Ovary (tissue), 9 donors: Measurements from ENCODE around the gene P2RY4. TPM values are rescaled to one million over a fixed set of nuclear protein-coding genes. Genes with fewer than 3 reads are reported as not detected.

Source experiments
- DNase-seq, 5 donors: peaks; one replicate each; pipeline ENCODE4 v3.0.0-alpha.2; 2019 to 2020
- H3K27ac ChIP-seq, 2 donors: fragments of 200-600 bp; one replicate each; pipeline versions ENCODE4 v1.5.1 to v1.8.0; 2019 to 2022
- H3K27me3 ChIP-seq: fragments of 200-600 bp; one replicate; pipeline ENCODE4 v1.8.0; 2022
- H3K36me3 ChIP-seq: fragments of 200-600 bp; sonication (generic); one replicate; pipeline ENCODE4 v1.5.1; 2019
- H3K4me1 ChIP-seq: one replicate; pipeline ENCODE4 v1.8.1; 2013; ENCODE audit warnings: mild to moderate bottlenecking, moderate library complexity; ENCODE audit not compliant: insufficient read depth
- H3K4me3 ChIP-seq: fragments of 200-600 bp; sonication (generic); one replicate; pipeline ENCODE4 v1.5.1; 2017
- H3K9me3 ChIP-seq, 2 donors: fragments of 200-600 bp in 1 of 2; sonication (generic) in 1 of 2; one replicate each; pipeline versions ENCODE4 v1.5.1 to v1.8.1; 2013 to 2019; ENCODE audit warnings: mild to moderate bottlenecking in 1 of 2, moderate library complexity in 1 of 2
- EP300 ChIP-seq: sonication (generic); formaldehyde crosslinking; IDR thresholded peaks from one replicate; pipeline ENCODE4 v1.6.1; 2017; ENCODE audit warnings: antibody characterized with exemption
- POLR2A ChIP-seq: fragments of 450-650 bp; IDR thresholded peaks from one replicate; pipeline ENCODE4 v1.6.1; 2017; ENCODE audit warnings: antibody characterized with exemption, mild to moderate bottlenecking, moderate library complexity
- WGBS, 3 donors: extraction: QIAGEN DNeasy Blood & Tissue Kit in 1 of 3; methylation state at CpG; one replicate each; pipeline versions ENCODE4 v1.1.5 to v1.1.7; 2013 to 2017; 5-methylcytosine and 5-hydroxymethylcytosine counted together
- intact Hi-C, 4 donors: fragments of 100-400 bp; cut with DNase I; formaldehyde crosslinking; loops; one replicate each; pipeline versions ENCODE4 v1.11.0 to v1.15.1; 2022 to 2023
- polyA plus RNA-seq, 2 donors: library from polyadenylated mRNA; stranded (reverse); fragments of 200-250 nt in 1 of 2; fragments of 350-450 nt in 1 of 2; fragmentation: Illumina TruSeq in 1 of 2; extraction: RNeasy Lipid Tissue Mini Kit (QIAGEN cat#74804) in 1 of 2; gene quantifications; one replicate each; pipeline ENCODE4 v1.2.3, GENCODE V29; 2013 to 2014
- total RNA-seq, 7 donors: library from RNA; depleted of rRNA in 2 of 7; stranded (reverse); fragments of >200 nt in 2 of 7; fragmentation: NEBNext Ultra II Directional in 3 of 7; extraction: Animal tissue kit (Norgen Biotek cat#: 25700) in 3 of 7; gene quantifications; one replicate each; pipeline versions ENCODE4 v1.1.0 to v1.2.4, GENCODE V29; 2016 to 2023
- TF ChIP-seq, protein P1 (sequence below), 3 donors: fragments of 450-650 bp in 2 of 3; fragments of 200-600 bp in 1 of 3; IDR thresholded peaks; one replicate each; pipeline versions ENCODE4 v1.5.1 to v1.8.0; 2016 to 2022; ENCODE audit warnings: antibody characterized with exemption in 3 of 3, mild to moderate bottlenecking in 1 of 3
- donor health status: DM: no; HTN: no; CAD: no; lungs with moderate emphysema.
- donor health status: DM: no; HTN: no; CAD: no.
- donor health status: Bipolar disorder and iron deficiency.
- donor health status: DM: yes; HTN: yes; CAD: no.
- donor health status: DM: no; HTN: no; CAD: no.
- donor health status: DM: yes; HTN: yes; CAD: no.

P2RY4 gene
- total and polyA plus RNA-seq, 9 donors: 0.10 to 0.57 (median 0.46) TPM; not detected in 5

DNA sequence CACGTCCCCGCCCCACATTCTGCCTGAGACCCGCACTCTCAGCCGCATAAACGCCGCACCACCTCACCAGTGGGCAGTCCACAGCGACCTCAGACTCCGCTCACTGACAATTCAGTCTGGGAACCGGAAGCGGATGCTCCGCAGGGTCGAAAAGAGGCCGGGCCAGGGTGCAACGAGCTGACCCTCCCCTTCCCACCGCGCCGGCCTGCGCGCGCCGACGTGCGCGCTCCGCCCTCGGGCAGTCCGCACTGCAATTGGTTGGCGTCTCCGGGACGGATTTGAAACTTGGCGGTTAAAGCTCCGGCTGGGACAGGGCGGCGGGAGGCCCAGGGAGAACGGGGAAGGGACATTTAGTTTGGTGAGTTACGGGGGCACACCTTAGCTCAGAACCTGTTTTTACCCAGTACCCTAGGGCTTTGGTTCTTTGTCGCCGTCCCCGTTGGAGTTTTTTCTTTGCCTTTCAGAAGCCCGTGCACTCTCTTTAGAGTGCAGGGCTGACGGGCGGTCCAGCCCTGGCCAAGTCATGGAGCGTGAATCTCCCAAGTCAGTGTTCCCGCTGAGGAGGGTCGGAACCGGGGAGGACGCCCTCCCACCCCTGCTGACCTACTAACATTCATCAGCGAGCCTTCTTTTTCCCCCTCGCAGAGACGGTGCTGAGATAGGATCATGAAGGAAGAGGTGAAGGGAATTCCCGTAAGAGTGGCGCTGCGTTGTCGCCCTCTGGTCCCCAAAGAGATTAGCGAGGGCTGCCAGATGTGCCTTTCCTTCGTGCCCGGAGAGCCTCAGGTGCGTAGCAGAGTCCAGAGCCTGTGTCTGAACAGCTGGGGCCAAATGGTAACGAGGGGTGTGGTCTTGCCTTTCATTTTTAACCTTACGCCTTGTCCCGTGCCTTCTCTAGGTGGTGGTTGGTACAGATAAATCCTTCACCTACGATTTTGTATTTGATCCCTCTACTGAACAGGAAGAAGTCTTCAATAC is 30.1 kb upstream of the P2RY4 start, which contains the start of the genes KIF4A and PDZD11:
Gene KIF4A, plus strand, starts transcription at position 312 of the 978 bp plus-strand sequence. Its CDS starts 355 bp downstream, at position 667.
Gene PDZD11, minus strand, starts transcription at position 135 of the 978 bp plus-strand sequence. CDS start 586 bp downstream, outside the sequence.
- H3K36me3 ChIP-seq: no peaks in the 10 kb centered on the region
- intact Hi-C loops: no loop called here

DNA sequence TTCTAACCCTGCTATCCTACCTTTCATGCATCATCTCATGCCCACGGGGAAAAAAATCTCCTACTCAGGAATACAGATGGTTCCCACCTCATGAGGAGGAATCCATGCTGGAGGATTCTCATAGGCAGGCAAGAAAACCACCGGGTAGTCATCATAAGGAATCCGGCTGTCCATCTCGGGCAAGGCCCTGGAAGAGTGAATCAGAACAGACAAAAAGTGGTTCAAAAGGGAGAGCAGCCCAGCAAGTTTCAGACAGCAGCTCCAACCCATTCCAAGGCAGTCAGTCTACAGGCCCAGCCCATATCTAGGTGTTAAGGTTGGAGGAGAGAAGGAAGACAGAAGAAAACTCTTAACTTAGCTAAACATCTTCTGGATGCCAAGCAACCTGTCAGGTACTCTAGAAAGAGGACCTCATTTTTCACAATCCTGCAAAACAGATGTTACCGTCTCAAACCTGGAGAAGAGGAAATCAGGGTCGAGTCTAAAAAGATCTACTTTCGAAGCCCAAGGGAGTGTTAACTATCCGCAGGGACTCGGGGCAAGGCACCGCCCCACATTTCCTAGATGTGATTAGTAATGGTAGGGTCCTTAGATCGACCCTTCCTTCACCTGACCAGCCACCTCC is 29.3 kb upstream of the P2RY4 start:
- no peak for DNase-seq
- Histone ChIP-seq H3K4me3 (peak overlapping the region; percentile 47), H3K27ac (peak overlapping the region; percentile 20 to 60), H3K27me3 (no peaks in the 10 kb centered on the region), H3K9me3 (no peaks in the 10 kb centered on the region), H3K36me3 (no peaks in the 10 kb centered on the region), H3K4me1 (no peaks in the 10 kb centered on the region)
- intact Hi-C loops: no loop called here
- TF ChIP-seq EP300 (no peak), POLR2A (no peak)
- TF ChIP-seq, protein P1, sequence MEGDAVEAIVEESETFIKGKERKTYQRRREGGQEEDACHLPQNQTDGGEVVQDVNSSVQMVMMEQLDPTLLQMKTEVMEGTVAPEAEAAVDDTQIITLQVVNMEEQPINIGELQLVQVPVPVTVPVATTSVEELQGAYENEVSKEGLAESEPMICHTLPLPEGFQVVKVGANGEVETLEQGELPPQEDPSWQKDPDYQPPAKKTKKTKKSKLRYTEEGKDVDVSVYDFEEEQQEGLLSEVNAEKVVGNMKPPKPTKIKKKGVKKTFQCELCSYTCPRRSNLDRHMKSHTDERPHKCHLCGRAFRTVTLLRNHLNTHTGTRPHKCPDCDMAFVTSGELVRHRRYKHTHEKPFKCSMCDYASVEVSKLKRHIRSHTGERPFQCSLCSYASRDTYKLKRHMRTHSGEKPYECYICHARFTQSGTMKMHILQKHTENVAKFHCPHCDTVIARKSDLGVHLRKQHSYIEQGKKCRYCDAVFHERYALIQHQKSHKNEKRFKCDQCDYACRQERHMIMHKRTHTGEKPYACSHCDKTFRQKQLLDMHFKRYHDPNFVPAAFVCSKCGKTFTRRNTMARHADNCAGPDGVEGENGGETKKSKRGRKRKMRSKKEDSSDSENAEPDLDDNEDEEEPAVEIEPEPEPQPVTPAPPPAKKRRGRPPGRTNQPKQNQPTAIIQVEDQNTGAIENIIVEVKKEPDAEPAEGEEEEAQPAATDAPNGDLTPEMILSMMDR (IDR thresholded peaks at IDR 0.05): no peak
- WGBS, 3 donors: 41 to 59% (median 47%) methylated on average over 11 of the region's 11 CpGs

More for the DNA sequence above, 30.1 kb upstream of the P2RY4 start, which contains the start of the genes KIF4A and PDZD11:
- H3K4me1 ChIP-seq: no peaks in the 10 kb centered on the region
- peak within 1 kb of the TSS; percentile 20 to 60 for H3K27ac ChIP-seq
- no peaks in the 10 kb centered on the region for H3K27me3 ChIP-seq
- DNase-seq: peak; percentile 68 to 83 (median 70)
- WGBS, 3 donors: 24 to 38% (median 32%) methylated on average over 62 of the region's 62 CpGs
- TF ChIP-seq, protein P1 (IDR thresholded peaks at IDR 0.05): no peak
- no peak for TF ChIP-seq POLR2A
- TF ChIP-seq EP300: no peak
- peak within 1 kb of the TSS; percentile 47 for H3K4me3 ChIP-seq
- no peaks in the 10 kb centered on the region for H3K9me3 ChIP-seq

DNA sequence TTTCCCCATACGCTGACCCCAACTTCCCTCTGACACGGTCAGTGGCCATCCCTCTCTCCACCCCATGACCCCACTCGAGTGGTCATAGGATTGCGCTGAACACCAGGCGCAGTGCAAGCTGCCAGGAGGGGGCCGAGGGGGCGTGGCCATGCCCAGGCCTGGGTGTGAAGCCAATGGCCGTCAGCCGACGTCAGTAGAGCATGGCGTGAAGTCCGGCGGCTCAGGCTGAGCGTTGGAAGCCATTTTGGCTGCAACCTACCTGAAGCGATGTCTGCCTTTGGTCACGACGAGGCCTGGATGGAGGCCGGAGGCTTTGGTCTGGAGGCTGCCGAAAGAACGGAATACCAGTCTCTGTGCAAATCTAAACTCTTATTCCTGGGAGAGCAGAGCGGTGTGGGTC is 21.9 kb upstream of the P2RY4 start, which contains the start of gene RAB41:
Gene RAB41, plus strand, starts transcription at position 222 of the 400 bp plus-strand sequence. Its CDS starts 46 bp downstream, at position 268.
- no peak within 1 kb of the TSS for H3K4me3 ChIP-seq
- H3K27ac ChIP-seq: no peak within 1 kb of the TSS
- H3K36me3 ChIP-seq: no peaks in the 10 kb centered on the region
- no peaks in the 10 kb centered on the region for H3K27me3 ChIP-seq
- no peaks in the 10 kb centered on the region for H3K4me1 ChIP-seq
- intact Hi-C loops: no loop called here
- H3K9me3 ChIP-seq: peaks cover 0 to 3% of the 10 kb centered on the region in 2 donors
- no peak for TF ChIP-seq EP300
- TF ChIP-seq, protein P1 (IDR thresholded peaks at IDR 0.05): no peak
- no peak for TF ChIP-seq POLR2A
- DNase-seq: no peak
- 89 to 94% (median 91%) methylated on average over 21 of the region's 21 CpGs for WGBS, 3 donors

DNA sequence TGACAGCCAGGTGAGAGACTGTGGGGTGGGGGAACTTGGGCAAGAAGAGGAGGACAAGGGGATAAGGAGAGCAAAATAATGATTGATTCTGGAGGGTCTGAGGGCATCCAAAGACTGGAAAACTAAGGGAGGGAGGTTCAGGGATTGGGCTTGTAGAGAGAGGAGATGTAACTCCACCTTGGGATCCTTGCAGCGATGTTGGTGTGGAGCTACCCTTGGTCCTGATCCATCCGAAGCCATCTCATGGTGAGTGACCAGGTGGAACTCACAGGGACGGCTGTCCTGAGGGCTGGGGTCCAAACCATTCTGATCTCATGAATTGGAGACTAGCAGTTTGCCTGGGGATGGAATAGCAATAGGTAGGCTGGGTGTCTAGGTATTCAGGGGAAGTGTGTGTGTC is 20.6 kb upstream of the P2RY4 start:
- no peak overlapping the region for H3K27ac ChIP-seq
- no peaks in the 10 kb centered on the region for H3K27me3 ChIP-seq
- WGBS, 3 donors: 62 to 70% (median 68%) methylated on average over 3 of the region's 3 CpGs
- intact Hi-C loops: no loop called here
- no peak overlapping the region for H3K4me3 ChIP-seq
- TF ChIP-seq EP300 (no peak), POLR2A (no peak)
- TF ChIP-seq, protein P1 (IDR thresholded peaks at IDR 0.05): no peak
- no peaks in the 10 kb centered on the region for H3K36me3 ChIP-seq
- no peaks in the 10 kb centered on the region for H3K4me1 ChIP-seq
- peaks cover 0 to 3% of the 10 kb centered on the region in 2 donors for H3K9me3 ChIP-seq
- no peak for DNase-seq
